K562 (cell line): Measurements from ENCODE around the gene TMEM132D.

Experiments
- CBX2 ChIP-seq: fragments of 200-600 bp; sonication (generic); IDR thresholded peaks from one replicate; pipeline ENCODE4 v1.6.1; 2012; ENCODE audit warnings: mild to moderate bottlenecking, low read length, inconsistent platforms; ENCODE audit not compliant: insufficient read depth, poor library complexity, severe bottlenecking
- CHD2 ChIP-seq: IDR thresholded peaks from 2 replicates; pipeline ENCODE4 v1.6.1; 2011; ENCODE audit warnings: low read depth, low read length
- NCOA1 ChIP-seq: fragments of 450-650 bp; IDR thresholded peaks from 2 replicates; pipeline ENCODE4 v1.6.1; 2016; ENCODE audit warnings: low read depth
- POLR2AphosphoS5 ChIP-seq: IDR thresholded peaks from 2 replicates; pipeline ENCODE4 v1.6.1; 2011; ENCODE audit warnings: mild to moderate bottlenecking, low read depth, low read length, moderate library complexity; ENCODE audit not compliant: control insufficient read depth, insufficient read depth
- ZC3H4 ChIP-seq: sonication (generic); formaldehyde crosslinking; IDR thresholded peaks from 2 replicates; pipeline ENCODE4 v1.9.0; 2021; ENCODE audit warnings: missing genetic modification reagents, borderline replicate concordance
- ZNF274 ChIP-seq: IDR thresholded peaks from 2 replicates; pipeline ENCODE4 v1.6.1; 2011; ENCODE audit warnings: low read depth, mild to moderate bottlenecking, low read length, moderate library complexity, borderline replicate concordance
- TF ChIP-seq, protein P1 (sequence below): fragments of 450-650 bp; formaldehyde crosslinking; IDR thresholded peaks from 2 replicates; pipeline ENCODE4 v1.4.0; 2020; ENCODE audit warnings: mild to moderate bottlenecking
- TF ChIP-seq, protein P2 (sequence below): sonication (generic); formaldehyde crosslinking; IDR thresholded peaks from 2 replicates; pipeline ENCODE4 v1.8.1; 2023; ENCODE audit warnings: mild to moderate bottlenecking, missing genetic modification reagents
- TF ChIP-seq, protein P3 (sequence below), 2 experiments: fragments of 450-650 bp; IDR thresholded peaks; 2 replicates each; pipeline ENCODE4 v1.6.1; 2016
- TF ChIP-seq, protein P4 (sequence below): sonication (generic); formaldehyde crosslinking; IDR thresholded peaks from 2 replicates; pipeline ENCODE4 v1.8.1; 2023; ENCODE audit warnings: mild to moderate bottlenecking, missing genetic modification reagents, moderate library complexity
- TF ChIP-seq, protein P5 (sequence below), 3 experiments: fragments of 200-800 bp in 1 of 3; fragments of 250-450 bp in 1 of 3; fragments of 450-650 bp in 1 of 3; sonication (Bioruptor Pico) in 1 of 3; sonication (Bioruptor generic) in 1 of 3; formaldehyde crosslinking in 1 of 3; IDR thresholded peaks; 2 replicates each; pipeline versions ENCODE4 v1.6.1 to v1.8.0; 2016 to 2022; ENCODE audit warnings: mild to moderate bottlenecking in 2 of 3, missing genetic modification characterization in 2 of 3, missing compliant biosample characterization in 1 of 3, moderate library complexity in 1 of 3
- TF ChIP-seq, protein P6 (sequence below): IDR thresholded peaks from 3 replicates; pipeline ENCODE4 v1.6.1; 2011; ENCODE audit warnings: borderline replicate concordance, mild to moderate bottlenecking; ENCODE audit not compliant: insufficient read length, insufficient read depth

DNA sequence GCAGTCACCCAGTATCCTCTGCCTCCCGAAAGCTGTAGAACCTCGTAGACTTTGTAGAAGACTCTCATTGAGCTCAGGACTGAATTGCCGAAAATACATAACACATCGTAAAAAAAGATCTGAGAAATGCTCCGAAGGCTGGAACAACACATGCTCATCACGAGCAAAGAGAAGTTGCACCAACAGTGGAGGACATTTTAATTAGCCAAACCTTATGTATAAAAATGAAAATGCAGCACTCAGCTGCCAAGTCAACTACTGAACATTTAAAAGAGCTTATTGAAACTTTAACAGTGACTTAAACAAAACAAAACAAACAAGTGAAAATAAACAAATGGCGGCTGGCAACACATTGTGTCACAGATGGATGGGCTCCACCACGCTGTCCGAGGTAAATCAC is 519.9 kb downstream of the TMEM132D start:
- TF ChIP-seq CHD2 (no peak), ZNF274 (no peak), POLR2AphosphoS5 (no peak), ZC3H4 (no peak), CBX2 (no peak), NCOA1 (no peak)
- TF ChIP-seq, protein P1, sequence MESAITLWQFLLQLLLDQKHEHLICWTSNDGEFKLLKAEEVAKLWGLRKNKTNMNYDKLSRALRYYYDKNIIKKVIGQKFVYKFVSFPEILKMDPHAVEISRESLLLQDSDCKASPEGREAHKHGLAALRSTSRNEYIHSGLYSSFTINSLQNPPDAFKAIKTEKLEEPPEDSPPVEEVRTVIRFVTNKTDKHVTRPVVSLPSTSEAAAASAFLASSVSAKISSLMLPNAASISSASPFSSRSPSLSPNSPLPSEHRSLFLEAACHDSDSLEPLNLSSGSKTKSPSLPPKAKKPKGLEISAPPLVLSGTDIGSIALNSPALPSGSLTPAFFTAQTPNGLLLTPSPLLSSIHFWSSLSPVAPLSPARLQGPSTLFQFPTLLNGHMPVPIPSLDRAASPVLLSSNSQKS (CRISPR knock-in tag): no peak
- TF ChIP-seq, protein P2, sequence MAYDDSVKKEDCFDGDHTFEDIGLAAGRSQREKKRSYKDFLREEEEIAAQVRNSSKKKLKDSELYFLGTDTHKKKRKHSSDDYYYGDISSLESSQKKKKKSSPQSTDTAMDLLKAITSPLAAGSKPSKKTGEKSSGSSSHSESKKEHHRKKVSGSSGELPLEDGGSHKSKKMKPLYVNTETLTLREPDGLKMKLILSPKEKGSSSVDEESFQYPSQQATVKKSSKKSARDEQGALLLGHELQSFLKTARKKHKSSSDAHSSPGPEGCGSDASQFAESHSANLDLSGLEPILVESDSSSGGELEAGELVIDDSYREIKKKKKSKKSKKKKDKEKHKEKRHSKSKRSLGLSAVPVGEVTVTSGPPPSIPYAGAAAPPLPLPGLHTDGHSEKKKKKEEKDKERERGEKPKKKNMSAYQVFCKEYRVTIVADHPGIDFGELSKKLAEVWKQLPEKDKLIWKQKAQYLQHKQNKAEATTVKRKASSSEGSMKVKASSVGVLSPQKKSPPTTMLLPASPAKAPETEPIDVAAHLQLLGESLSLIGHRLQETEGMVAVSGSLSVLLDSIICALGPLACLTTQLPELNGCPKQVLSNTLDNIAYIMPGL (CRISPR knock-in tag): no peak
- TF ChIP-seq, protein P3, sequence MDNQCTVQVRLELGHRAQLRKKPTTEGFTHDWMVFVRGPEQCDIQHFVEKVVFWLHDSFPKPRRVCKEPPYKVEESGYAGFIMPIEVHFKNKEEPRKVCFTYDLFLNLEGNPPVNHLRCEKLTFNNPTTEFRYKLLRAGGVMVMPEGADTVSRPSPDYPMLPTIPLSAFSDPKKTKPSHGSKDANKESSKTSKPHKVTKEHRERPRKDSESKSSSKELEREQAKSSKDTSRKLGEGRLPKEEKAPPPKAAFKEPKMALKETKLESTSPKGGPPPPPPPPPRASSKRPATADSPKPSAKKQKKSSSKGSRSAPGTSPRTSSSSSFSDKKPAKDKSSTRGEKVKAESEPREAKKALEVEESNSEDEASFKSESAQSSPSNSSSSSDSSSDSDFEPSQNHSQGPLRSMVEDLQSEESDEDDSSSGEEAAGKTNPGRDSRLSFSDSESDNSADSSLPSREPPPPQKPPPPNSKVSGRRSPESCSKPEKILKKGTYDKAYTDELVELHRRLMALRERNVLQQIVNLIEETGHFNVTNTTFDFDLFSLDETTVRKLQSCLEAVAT (IDR thresholded peaks at IDR 0.05): no peak
- TF ChIP-seq, protein P4, sequence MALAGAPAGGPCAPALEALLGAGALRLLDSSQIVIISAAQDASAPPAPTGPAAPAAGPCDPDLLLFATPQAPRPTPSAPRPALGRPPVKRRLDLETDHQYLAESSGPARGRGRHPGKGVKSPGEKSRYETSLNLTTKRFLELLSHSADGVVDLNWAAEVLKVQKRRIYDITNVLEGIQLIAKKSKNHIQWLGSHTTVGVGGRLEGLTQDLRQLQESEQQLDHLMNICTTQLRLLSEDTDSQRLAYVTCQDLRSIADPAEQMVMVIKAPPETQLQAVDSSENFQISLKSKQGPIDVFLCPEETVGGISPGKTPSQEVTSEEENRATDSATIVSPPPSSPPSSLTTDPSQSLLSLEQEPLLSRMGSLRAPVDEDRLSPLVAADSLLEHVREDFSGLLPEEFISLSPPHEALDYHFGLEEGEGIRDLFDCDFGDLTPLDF (CRISPR knock-in tag): no peak
- TF ChIP-seq, protein P5, sequence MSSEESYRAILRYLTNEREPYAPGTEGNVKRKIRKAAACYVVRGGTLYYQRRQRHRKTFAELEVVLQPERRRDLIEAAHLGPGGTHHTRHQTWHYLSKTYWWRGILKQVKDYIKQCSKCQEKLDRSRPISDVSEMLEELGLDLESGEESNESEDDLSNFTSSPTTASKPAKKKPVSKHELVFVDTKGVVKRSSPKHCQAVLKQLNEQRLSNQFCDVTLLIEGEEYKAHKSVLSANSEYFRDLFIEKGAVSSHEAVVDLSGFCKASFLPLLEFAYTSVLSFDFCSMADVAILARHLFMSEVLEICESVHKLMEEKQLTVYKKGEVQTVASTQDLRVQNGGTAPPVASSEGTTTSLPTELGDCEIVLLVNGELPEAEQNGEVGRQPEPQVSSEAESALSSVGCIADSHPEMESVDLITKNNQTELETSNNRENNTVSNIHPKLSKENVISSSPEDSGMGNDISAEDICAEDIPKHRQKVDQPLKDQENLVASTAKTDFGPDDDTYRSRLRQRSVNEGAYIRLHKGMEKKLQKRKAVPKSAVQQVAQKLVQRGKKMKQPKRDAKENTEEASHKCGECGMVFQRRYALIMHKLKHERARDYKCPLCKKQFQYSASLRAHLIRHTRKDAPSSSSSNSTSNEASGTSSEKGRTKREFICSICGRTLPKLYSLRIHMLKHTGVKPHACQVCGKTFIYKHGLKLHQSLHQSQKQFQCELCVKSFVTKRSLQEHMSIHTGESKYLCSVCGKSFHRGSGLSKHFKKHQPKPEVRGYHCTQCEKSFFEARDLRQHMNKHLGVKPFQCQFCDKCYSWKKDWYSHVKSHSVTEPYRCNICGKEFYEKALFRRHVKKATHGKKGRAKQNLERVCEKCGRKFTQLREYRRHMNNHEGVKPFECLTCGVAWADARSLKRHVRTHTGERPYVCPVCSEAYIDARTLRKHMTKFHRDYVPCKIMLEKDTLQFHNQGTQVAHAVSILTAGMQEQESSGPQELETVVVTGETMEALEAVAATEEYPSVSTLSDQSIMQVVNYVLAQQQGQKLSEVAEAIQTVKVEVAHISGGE (CRISPR knock-in tag; IDR thresholded peaks at IDR 0.05): no peak
- TF ChIP-seq, protein P6, sequence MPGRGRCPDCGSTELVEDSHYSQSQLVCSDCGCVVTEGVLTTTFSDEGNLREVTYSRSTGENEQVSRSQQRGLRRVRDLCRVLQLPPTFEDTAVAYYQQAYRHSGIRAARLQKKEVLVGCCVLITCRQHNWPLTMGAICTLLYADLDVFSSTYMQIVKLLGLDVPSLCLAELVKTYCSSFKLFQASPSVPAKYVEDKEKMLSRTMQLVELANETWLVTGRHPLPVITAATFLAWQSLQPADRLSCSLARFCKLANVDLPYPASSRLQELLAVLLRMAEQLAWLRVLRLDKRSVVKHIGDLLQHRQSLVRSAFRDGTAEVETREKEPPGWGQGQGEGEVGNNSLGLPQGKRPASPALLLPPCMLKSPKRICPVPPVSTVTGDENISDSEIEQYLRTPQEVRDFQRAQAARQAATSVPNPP: no peak
